Neural cell (in vitro differentiated cells): Measurements from ENCODE around the gene GGTLC1. TPM values are rescaled to one million over a fixed set of nuclear protein-coding genes. Genes with fewer than 3 reads are reported as not detected.

Source experiments
- H2AFZ ChIP-seq: fragments of 200-600, 300-800 bp; sonication (generic), shearing (Covaris generic); 2 replicates; pipeline ENCODE4 v1.6.0; 2014; ENCODE audit warnings: low read depth, mild to moderate bottlenecking, antibody characterized with exemption, low read length, moderate library complexity
- H3F3A ChIP-seq: fragments of 200-600 bp; shearing (Covaris generic); 2 replicates; pipeline ENCODE4 v1.6.1; 2016; ENCODE audit warnings: mild to moderate bottlenecking, moderate library complexity, mixed read lengths, antibody characterized with exemption, low read length; ENCODE audit not compliant: insufficient read depth, poor library complexity, severe bottlenecking
- H3K27ac ChIP-seq: fragments of 200-600, 300-800 bp; sonication (generic), shearing (Covaris generic); 2 replicates; pipeline ENCODE4 v1.5.1; 2014; ENCODE audit warnings: mild to moderate bottlenecking, low read length, moderate library complexity
- H3K27me3 ChIP-seq: fragments of 300-800, 200-600 bp; sonication (generic), shearing (Covaris generic); 2 replicates; pipeline ENCODE4 v1.6.0; 2014; ENCODE audit warnings: mild to moderate bottlenecking, low read depth, low read length, moderate library complexity; ENCODE audit not compliant: insufficient read depth
- H3K36me3 ChIP-seq: fragments of 300-800, 200-600 bp; sonication (generic), shearing (Covaris generic); 2 replicates; pipeline ENCODE4 v1.5.1; 2014; ENCODE audit warnings: mild to moderate bottlenecking, antibody characterized with exemption, low read length, moderate library complexity; ENCODE audit not compliant: insufficient read depth
- H3K4me2 ChIP-seq: fragments of 300-800, 200-600 bp; sonication (generic), shearing (Covaris generic); 2 replicates; pipeline ENCODE4 v1.6.0; 2014; ENCODE audit warnings: mild to moderate bottlenecking, low read length
- H3K4me3 ChIP-seq: fragments of 300-800, 200-600 bp; sonication (generic), shearing (Covaris generic); 2 replicates; pipeline ENCODE4 v1.5.1; 2014; ENCODE audit warnings: mild to moderate bottlenecking, low read length, moderate library complexity
- H3K79me2 ChIP-seq: fragments of 200-600 bp; shearing (Covaris generic); replicated peaks from 2 replicates; pipeline ENCODE4 v1.6.0; 2014; ENCODE audit warnings: mild to moderate bottlenecking, low read length, moderate library complexity; ENCODE audit not compliant: insufficient read depth
- H3K9ac ChIP-seq: fragments of 300-800, 200-600 bp; sonication (generic), shearing (Covaris generic); 2 replicates; pipeline ENCODE4 v1.6.1; 2016; ENCODE audit warnings: mild to moderate bottlenecking, low read length, mixed read lengths
- H3K9me2 ChIP-seq: fragments of 200-600 bp; shearing (Covaris generic); 2 replicates; pipeline ENCODE4 v1.6.1; 2016; ENCODE audit warnings: mild to moderate bottlenecking, low read length, mixed read lengths; ENCODE audit not compliant: insufficient read depth
- H3K9me3 ChIP-seq: fragments of 200-600, 300-800 bp; sonication (generic), shearing (Covaris generic); 2 replicates; pipeline ENCODE4 v1.6.1; 2016; ENCODE audit warnings: mild to moderate bottlenecking, mixed run types, low read length, moderate library complexity, mixed read lengths
- H4K20me1 ChIP-seq: fragments of 200-600 bp; shearing (Covaris generic); 2 replicates; pipeline ENCODE4 v1.6.1; 2016; ENCODE audit warnings: mild to moderate bottlenecking, mixed run types; ENCODE audit not compliant: insufficient read depth
- CTCF ChIP-seq: fragments of 450-650 bp; IDR thresholded peaks from 2 replicates; pipeline ENCODE4 v1.5.1; 2014; ENCODE audit warnings: antibody characterized with exemption, mild to moderate bottlenecking, moderate library complexity; ENCODE audit not compliant: poor library complexity, severe bottlenecking
- EP300 ChIP-seq: fragments of 450-650 bp; conservative IDR thresholded peaks from 2 replicates; pipeline ENCODE4 v1.6.1; 2014; ENCODE audit warnings: antibody characterized with exemption, mild to moderate bottlenecking, moderate library complexity; ENCODE audit not compliant: poor library complexity, severe bottlenecking
- EZH2 ChIP-seq: fragments of 200-600, 300-800 bp; shearing (Covaris generic), sonication (generic); IDR thresholded peaks from 2 replicates; pipeline ENCODE4 v1.6.1; 2014; ENCODE audit warnings: antibody characterized with exemption, low read length, borderline replicate concordance, mild to moderate bottlenecking; ENCODE audit not compliant: insufficient read depth, poor library complexity, severe bottlenecking
- MXI1 ChIP-seq: fragments of 450-650 bp; conservative IDR thresholded peaks from 2 replicates; pipeline ENCODE4 v1.6.1; 2014; ENCODE audit warnings: antibody characterized with exemption, mild to moderate bottlenecking; ENCODE audit not compliant: poor library complexity, severe bottlenecking
- POLR2AphosphoS5 ChIP-seq: IDR thresholded peaks from 2 replicates; pipeline ENCODE4 v1.6.1; 2012
- RAD21 ChIP-seq: fragments of 450-650 bp; conservative IDR thresholded peaks from 2 replicates; pipeline ENCODE4 v1.6.1; 2014; ENCODE audit warnings: antibody characterized with exemption, mild to moderate bottlenecking, moderate library complexity
- REST ChIP-seq: IDR thresholded peaks from 2 replicates; pipeline ENCODE4 v1.6.1; 2012; ENCODE audit warnings: borderline replicate concordance
- SMC3 ChIP-seq: fragments of 450-650 bp; conservative IDR thresholded peaks from 2 replicates; pipeline ENCODE4 v1.6.1; 2014; ENCODE audit warnings: antibody characterized with exemption, mild to moderate bottlenecking, moderate library complexity; ENCODE audit not compliant: poor library complexity
- TAF1 ChIP-seq: IDR thresholded peaks from 2 replicates; pipeline ENCODE4 v1.6.1; 2012; ENCODE audit warnings: low read depth
- polyA plus RNA-seq: library from polyadenylated mRNA; depleted of rRNA; stranded (reverse); fragments of >200 nt; gene quantifications from 2 replicates; pipeline ENCODE4 v1.2.3, GENCODE V29; 2014

The GGTLC1 gene
- polyA plus RNA-seq, 1 donor from 2014 or later, result not detected

- Histone ChIP-seq H3F3A (no peaks in the 10 kb centered on the region), H3K27me3 (no peaks in the 10 kb centered on the region), H2AFZ (no peak overlapping the region), H3K9me3 (no peaks in the 10 kb centered on the region), H3K9ac (no peak overlapping the region), H3K36me3 (no peaks in the 10 kb centered on the region), H3K4me3 (no peak overlapping the region), H3K4me2 (no peak overlapping the region), H3K27ac (no peak overlapping the region), H3K9me2 (no peaks in the 10 kb centered on the region), H3K79me2 (no peaks in the 10 kb centered on the region), H4K20me1 (no peaks in the 10 kb centered on the region)
- no peak for TF ChIP-seq MXI1
Observed at GRCh38 chr20:23955896-23956295, 32.7 kb downstream of the GGTLC1 start.

- Histone ChIP-seq H3F3A (no peaks in the 10 kb centered on the region), H3K27me3 (no peaks in the 10 kb centered on the region), H3K4me3 (no peak overlapping the region), H4K20me1 (no peaks in the 10 kb centered on the region), H3K9me2 (no peaks in the 10 kb centered on the region), H2AFZ (no peak overlapping the region), H3K36me3 (no peaks in the 10 kb centered on the region), H3K27ac (no peak overlapping the region), H3K4me2 (no peak overlapping the region), H3K79me2 (no peaks in the 10 kb centered on the region), H3K9me3 (no peaks in the 10 kb centered on the region), H3K9ac (no peak overlapping the region)
- TF ChIP-seq EZH2, result no peak
- no peak for TF ChIP-seq RAD21
- no peak for TF ChIP-seq REST
- no peak for TF ChIP-seq CTCF
Observed at GRCh38 chr20:23954008-23954745, 34.4 kb downstream of the GGTLC1 start.

- Histone ChIP-seq H3K4me3 (no peak overlapping the region), H3K4me2 (no peak overlapping the region), H3K27me3 (no peaks in the 10 kb centered on the region), H2AFZ (no peak overlapping the region), H3K27ac (no peak overlapping the region), H3K36me3 (no peaks in the 10 kb centered on the region), H3K9me2 (no peaks in the 10 kb centered on the region), H3K9me3 (no peaks in the 10 kb centered on the region), H4K20me1 (no peaks in the 10 kb centered on the region), H3K9ac (no peak overlapping the region), H3F3A (no peaks in the 10 kb centered on the region), H3K79me2 (no peaks in the 10 kb centered on the region)
- TF ChIP-seq TAF1 (no peak), POLR2AphosphoS5 (no peak), CTCF (no peak), RAD21 (no peak), MXI1 (no peak), SMC3 (no peak), REST (no peak), EP300 (no peak), EZH2 (no peak)
Observed at GRCh38 chr20:23946206-23946605, 42.4 kb downstream of the GGTLC1 start.
